MCF 10A (cell line): ENCODE results near the gene SUCO. TPM values are rescaled to one million over a fixed set of nuclear protein-coding genes. Genes with fewer than 3 reads are reported as not detected.

Source experiments
- BruUV-seq: library from RNA; stranded (reverse); fragments of 400-500 nt; replicated peaks from 2 replicates; lab custom pipeline; 2021; lab: Mats Ljungman, UMichigan
- CTCF ChIA-PET: fragments of 300-600 bp; sonication (Branson Sonifier 250); formaldehyde crosslinking; extraction: SDS; loops from one replicate; lab custom pipeline; 2021; ENCODE audit warnings: antibody characterized with exemption, inconsistent platforms; lab: Yijun Ruan, JAX
- POLR2A ChIA-PET: fragments of 300-600, 350-650 bp; sonication (Branson Sonifier 250); formaldehyde crosslinking; extraction: SDS; loops from one replicate; lab custom pipeline; 2020; ENCODE audit warnings: antibody characterized with exemption, inconsistent platforms; lab: Yijun Ruan, JAX
- DNase-seq: peaks from one replicate; pipeline ENCODE4 v3.0.0-alpha.2; 2018; ENCODE audit not compliant: unreplicated experiment
- H3K27ac Mint-ChIP-seq: one replicate; pipeline ENCODE4 v1.8.0; 2022; ENCODE audit warnings: mild to moderate bottlenecking, low read depth, mixed read lengths; ENCODE audit not compliant: unreplicated experiment
- H3K27me3 Mint-ChIP-seq: one replicate; pipeline ENCODE4 v1.8.0; 2022; ENCODE audit warnings: mixed read lengths; ENCODE audit not compliant: insufficient read depth, unreplicated experiment
- H3K36me3 Mint-ChIP-seq: one replicate; pipeline ENCODE4 v1.8.0; 2022; ENCODE audit warnings: mild to moderate bottlenecking, moderate library complexity, mixed read lengths; ENCODE audit not compliant: insufficient read depth, unreplicated experiment
- H3K4me1 Mint-ChIP-seq: one replicate; pipeline ENCODE4 v1.8.0; 2022; ENCODE audit warnings: mixed read lengths; ENCODE audit not compliant: insufficient read depth, unreplicated experiment
- H3K4me3 Mint-ChIP-seq: one replicate; pipeline ENCODE4 v1.8.0; 2022; ENCODE audit warnings: mild to moderate bottlenecking, moderate library complexity, mixed read lengths; ENCODE audit not compliant: unreplicated experiment
- H3K9me3 Mint-ChIP-seq: one replicate; pipeline ENCODE4 v1.8.0; 2022; ENCODE audit warnings: mixed read lengths; ENCODE audit not compliant: unreplicated experiment
- CTCF ChIP-seq: fragments of 200-600 bp; IDR thresholded peaks from one replicate; pipeline ENCODE4 v1.8.0; 2022; ENCODE audit warnings: antibody characterized with exemption, mild to moderate bottlenecking; ENCODE audit not compliant: unreplicated experiment
- intact Hi-C: fragments of 100-400 bp; cut with micrococcal nuclease; formaldehyde crosslinking; loops from 2 replicates; pipeline ENCODE4 v1.14.1; 2022
- total RNA-seq: library from RNA; stranded (reverse); gene quantifications from 2 replicates; pipeline ENCODE4 v1.2.3, GENCODE V29; 2022

Gene SUCO
- total RNA-seq, 1 experiment from 2014 or later: 47.9 TPM

- Mint-ChIP-seq H3K4me3 (no peak overlapping the region), H3K9me3 (peaks cover 8% of the 10 kb centered on the region), H3K27me3 (no peaks in the 10 kb centered on the region), H3K4me1 (peaks cover 6% of the 10 kb centered on the region), H3K36me3 (peaks cover 57% of the 10 kb centered on the region), H3K27ac (no peak overlapping the region)
- no peak for TF ChIP-seq CTCF
- POLR2A ChIA-PET: interaction anchor here (0.6 to 0.7 kb wide), 2 partner anchors 24 to 1111 kb away, joined by 3 to 4 read pairs; no protein-coding TSS in a partner anchor
- DNase-seq: no peak
- CTCF ChIA-PET: interaction anchor here (0.6 to 1.8 kb wide), 2 partner anchors 10 to 598 kb away, joined by 3 to 8 read pairs; no protein-coding TSS in a partner anchor
- no TSS peak for BruUV-seq
- intact Hi-C loops: no loop called here
These were observed 67.0 kb downstream of the SUCO start for GRCh38 chr1:172599912-172600311.

- no peak overlapping the region for H3K4me3 Mint-ChIP-seq
- H3K27ac Mint-ChIP-seq: peak overlapping the region; percentile 30
- POLR2A ChIA-PET: interaction anchor here (0.6 to 1.4 kb wide), 2 partner anchors 16 to 1231 kb away, joined by 3 read pairs; no protein-coding TSS in a partner anchor
- peaks cover 6% of the 10 kb centered on the region for H3K4me1 Mint-ChIP-seq
- BruUV-seq: no TSS peak
- no peak for DNase-seq
- H3K27me3 Mint-ChIP-seq: no peaks in the 10 kb centered on the region
- no peak for TF ChIP-seq CTCF
- peaks cover 6% of the 10 kb centered on the region for H3K9me3 Mint-ChIP-seq
- H3K36me3 Mint-ChIP-seq: peaks cover 56% of the 10 kb centered on the region
- CTCF ChIA-PET: interaction anchor here (0.6 to 1.8 kb wide), 4 partner anchors 10 to 172 kb away, joined by 3 to 8 read pairs (median 4); no protein-coding TSS in a partner anchor
- intact Hi-C loops: no loop called here
These were observed 67.7 kb downstream of the SUCO start for GRCh38 chr1:172600615-172601014.

- H3K36me3 Mint-ChIP-seq: peaks cover 51% of the 10 kb centered on the region
- H3K27me3 Mint-ChIP-seq: no peaks in the 10 kb centered on the region
- peak overlapping the region; percentile 30 for H3K27ac Mint-ChIP-seq
- peaks cover under 1% of the 10 kb centered on the region for H3K9me3 Mint-ChIP-seq
- no peak overlapping the region for H3K4me3 Mint-ChIP-seq
- intact Hi-C loops: no loop called here
- CTCF ChIA-PET: interaction anchor here (0.6 to 1.8 kb wide), 5 partner anchors 9 to 173 kb away, joined by 3 to 8 read pairs (median 3); no protein-coding TSS in a partner anchor
- TF ChIP-seq CTCF: no peak
- DNase-seq: no peak
- no TSS peak for BruUV-seq
- POLR2A ChIA-PET: interaction anchor here (0.6 to 1.4 kb wide), 2 partner anchors 17 to 1231 kb away, joined by 3 read pairs; no protein-coding TSS in a partner anchor
- H3K4me1 Mint-ChIP-seq: peaks cover 6% of the 10 kb centered on the region
These were observed 68.2 kb downstream of the SUCO start for GRCh38 chr1:172601046-172601630.

GRCh38 chr1:172602706-172603105, 69.8 kb downstream of the SUCO start:
- no peaks in the 10 kb centered on the region for H3K9me3 Mint-ChIP-seq
- H3K4me3 Mint-ChIP-seq: no peak overlapping the region
- peaks cover 36% of the 10 kb centered on the region for H3K36me3 Mint-ChIP-seq
- intact Hi-C loops: no loop called here
- ChIA-PET CTCF (interaction anchor here (1.1 to 1.4 kb wide), 2 partner anchors 14 to 117 kb away, joined by 3 to 4 read pairs; no protein-coding TSS in a partner anchor), POLR2A (interaction anchor here (0.8 to 1.5 kb wide), 2 partner anchors 17 to 68 kb away, joined by 3 read pairs; no protein-coding TSS in a partner anchor)
- no peak for DNase-seq
- H3K4me1 Mint-ChIP-seq: peaks cover 12% of the 10 kb centered on the region
- no peak overlapping the region for H3K27ac Mint-ChIP-seq
- no peak for TF ChIP-seq CTCF
- BruUV-seq: no TSS peak
- no peaks in the 10 kb centered on the region for H3K27me3 Mint-ChIP-seq
